Fibroblast of skin of right biceps (primary cell): ENCODE measurements around the gene CCDC122.

Experiments used
- DNase-seq: peaks from one replicate; pipeline ENCODE4 v3.0.0-alpha.2; 2013

Gene CCDC122

DNA sequence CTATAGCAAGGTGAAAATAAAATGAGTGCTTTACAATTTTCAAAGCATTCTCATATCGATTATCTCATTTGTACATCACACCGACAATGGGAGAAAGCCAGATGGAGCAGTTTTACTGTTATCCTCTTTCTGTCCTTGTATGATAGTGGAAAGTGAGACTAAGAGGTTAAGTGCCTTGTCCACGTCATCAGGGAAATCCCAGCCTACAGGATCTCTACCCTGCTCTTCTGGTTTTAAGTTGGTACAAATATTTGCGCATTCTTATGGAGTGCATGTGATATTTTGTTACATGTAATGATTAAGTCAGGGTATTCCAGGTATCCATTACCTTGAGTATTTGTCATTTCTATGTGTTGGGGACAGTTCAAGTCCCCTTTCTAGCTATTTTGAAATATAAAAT lies 80.3 kb downstream of the CCDC122 start:
- no peak for DNase-seq

DNA sequence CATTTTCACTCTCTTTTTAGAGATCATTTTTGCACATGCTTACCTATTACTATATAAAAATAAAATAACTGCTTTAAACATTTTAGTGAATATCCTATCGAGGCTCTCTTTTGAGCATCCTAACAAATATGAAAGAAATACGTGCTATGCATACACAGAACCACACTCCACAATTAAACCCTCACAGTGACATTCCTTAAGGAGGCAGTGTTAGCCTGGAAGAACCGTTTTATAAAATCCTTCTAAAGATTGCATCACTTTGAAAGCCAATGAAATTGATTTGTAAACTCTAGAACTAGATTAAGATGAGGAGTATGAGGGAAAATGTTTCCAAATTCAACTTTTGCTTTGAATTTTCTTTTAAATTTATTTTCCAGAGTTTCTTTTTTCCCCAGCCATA lies 81.7 kb downstream of the CCDC122 start:
- peak; percentile 28 for DNase-seq

DNA sequence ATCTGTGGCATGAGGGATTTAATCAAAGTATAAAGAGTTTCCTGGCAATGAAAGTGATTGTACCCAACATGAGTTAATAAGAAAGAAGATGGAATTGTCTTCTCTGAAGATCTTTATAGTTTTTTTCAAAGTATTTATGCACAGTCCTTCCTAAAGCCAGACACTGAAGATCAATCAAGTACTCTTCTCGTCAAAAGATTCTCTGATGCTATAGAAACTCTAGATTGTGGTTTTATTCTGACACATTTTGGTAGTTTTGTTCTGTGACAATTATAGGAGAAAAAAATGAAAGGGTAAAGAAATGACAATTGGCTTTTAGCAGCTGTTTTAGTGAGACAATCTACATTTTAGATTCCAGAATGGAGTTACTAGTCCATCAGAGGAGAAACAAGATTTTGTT lies 82.4 kb downstream of the CCDC122 start:
- DNase-seq, result no peak

DNA sequence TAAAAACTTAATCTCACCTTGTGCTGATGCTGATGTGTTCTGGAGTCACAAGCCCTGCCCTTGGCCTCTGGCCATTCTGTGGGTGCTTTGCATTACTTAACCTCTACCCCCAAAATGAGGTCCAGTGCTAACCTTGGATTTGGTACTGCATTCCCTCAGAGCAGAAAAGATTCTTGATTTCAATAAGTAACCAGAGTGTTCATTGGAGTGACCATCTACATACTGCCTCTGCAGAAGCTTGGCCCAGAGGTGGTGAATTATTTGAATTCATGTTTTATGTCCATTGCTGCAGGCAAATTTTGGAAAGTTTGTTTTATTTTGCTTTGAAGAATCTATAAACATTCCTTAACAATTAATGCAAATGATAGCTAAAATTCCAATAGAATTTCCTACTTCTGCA lies 85.1 kb downstream of the CCDC122 start:
- no peak for DNase-seq

DNA sequence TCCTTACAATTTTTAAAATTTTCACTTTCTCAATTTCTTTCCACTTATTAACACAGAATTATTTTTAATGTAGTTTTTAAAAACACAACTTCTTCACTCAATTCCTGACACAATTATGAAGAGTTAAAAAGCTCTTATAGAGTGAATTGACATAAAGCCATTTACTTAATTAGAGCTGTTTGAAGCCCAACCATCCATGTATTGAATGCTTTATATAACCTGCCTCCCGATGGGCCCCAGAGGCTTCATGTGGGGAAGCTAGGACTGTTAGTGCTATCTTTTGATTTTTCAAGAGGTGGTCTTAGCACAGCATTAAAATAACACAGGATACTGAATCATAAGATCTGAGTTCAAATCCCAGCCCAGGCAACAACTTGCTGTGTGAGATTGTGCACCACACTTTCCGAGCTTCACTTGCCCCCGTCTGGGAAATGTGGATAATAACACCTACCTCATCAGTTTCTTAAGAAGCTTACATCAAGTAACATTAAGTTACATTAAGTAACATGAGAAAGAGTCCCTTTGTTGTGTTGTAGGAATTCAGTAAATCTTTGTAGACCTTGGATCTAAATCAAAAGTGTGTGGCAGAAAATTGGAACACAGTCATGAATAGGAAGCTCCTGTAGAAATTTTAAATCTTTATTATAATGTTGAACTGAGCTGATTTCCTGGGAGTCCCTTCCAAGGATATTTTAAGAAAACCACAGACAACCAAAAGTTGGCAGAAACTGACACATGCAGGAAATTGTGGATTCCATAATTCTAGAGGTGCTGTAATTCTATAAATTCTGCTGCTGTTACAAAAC lies 87.3 kb downstream of the CCDC122 start:
- DNase-seq, result peak; percentile 87

DNA sequence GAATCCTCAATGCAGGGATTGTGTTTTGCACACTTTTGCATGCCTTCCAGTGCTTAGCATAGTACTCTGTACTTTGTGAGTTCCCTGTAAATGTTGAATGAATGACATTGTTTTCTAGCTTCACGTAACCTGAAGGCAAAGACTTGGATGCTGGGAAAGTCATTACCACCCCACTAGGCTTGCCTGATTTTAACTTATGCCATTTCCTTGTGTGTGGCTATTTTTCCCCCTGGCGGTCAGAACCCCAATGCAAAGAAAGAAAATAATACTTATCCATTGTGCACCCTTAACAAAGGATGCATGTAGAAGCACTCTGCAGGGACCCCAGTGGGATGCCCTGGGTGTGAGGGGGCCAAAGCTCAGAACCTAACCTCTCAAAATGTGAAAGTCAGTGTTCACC lies 91.5 kb downstream of the CCDC122 start:
- DNase-seq, result peak; percentile 71

DNA sequence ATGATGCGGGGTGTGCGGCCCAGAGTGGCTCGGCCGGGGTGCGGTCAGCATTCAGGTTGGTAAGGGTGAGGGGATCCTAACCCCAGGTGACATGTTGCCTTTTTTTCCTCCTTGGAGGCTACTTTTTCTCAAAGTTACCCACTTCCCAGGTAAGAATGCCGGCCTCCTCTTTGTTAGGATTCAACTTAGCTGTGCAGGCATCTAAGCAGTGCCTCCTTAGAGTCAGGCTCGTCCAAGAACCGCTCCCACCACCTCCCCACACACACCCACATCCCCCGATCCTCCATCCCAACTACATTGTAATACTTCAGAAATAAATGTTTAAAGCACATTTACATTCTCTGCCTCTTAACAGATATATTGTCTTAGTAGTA lies 92.0 kb downstream of the CCDC122 start:
- DNase-seq, result no peak

DNA sequence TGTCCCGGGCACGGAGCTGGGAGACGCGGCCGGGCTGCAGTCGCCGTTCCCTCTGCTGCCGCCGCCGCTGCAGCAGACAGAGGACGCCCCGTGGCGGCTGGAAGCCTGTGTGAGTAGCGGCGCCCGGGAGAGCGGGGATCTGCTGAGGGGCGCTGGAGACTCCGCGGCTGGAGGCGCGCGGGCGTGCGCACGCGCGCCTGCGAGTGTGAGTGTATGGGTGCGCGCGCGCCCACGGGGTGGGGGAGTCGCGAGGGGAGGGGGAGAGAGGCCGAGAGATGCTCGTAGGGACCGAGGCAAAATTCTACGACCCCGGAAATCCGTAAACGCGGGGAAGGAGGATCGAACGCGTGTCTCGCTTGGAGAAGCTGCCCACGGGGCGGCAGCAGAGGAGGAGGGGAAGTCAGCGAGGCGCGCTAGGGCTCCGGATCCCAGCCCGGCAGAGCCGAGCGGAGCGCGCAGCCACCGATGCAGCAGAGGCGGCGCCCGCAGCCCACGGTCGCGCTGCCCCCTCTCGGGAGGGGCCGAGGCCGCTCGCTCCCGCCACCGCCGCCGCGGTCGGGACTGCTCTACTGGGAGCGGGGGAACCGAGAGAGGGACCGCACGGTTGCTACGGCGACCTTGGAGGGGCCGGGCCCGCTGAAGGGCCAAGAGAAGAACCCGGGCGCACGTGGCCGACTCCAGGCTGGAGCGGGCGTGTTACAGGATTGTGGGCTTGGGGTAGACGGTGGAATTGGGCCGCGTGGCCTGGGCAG lies 92.6 kb downstream of the CCDC122 start, which contains the start of gene ENOX1:
TSS of gene ENOX1 (minus strand) at position 207 of the 752 bp plus-strand sequence.
- DNase-seq, result peak; percentile 84

DNA sequence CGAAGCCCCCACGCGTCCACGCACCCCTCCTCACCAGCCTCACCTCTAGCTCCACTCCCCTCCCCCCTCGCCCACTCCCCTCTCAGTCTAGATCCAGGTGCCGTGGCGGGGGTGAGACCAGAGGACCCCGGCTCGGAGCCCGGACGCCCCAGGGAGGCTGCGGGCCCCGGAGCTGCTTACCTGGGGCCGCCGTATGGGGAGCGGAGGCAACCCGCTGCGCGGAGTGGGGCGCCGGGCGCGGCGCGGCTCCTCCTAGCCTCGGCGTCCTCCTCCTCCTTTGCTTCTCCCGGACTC lies 93.1 kb downstream of the CCDC122 start:
- no peak for DNase-seq
